GM12874 (cell line): ENCODE data around the gene GOLGA8J.
"Not testable (repeated sequence)": the region's sequence is repeated elsewhere in the genome, so short reads cannot be mapped to it uniquely, and the experiment has no call there.

Source experiments
- CTCF ChIP-seq: IDR thresholded peaks from 2 replicates; pipeline ENCODE4 v1.5.1; 2011; ENCODE audit warnings: low read depth, mild to moderate bottlenecking, control low read depth, low read length, moderate library complexity; ENCODE audit not compliant: insufficient read depth

The GOLGA8J gene

GRCh38 chr15:30082655-30083054, at the start of gene GOLGA8J:
TSS of gene GOLGA8J (plus strand) at chr15:30082955. CDS start at chr15:30083053, 98 bp downstream.
- not testable (repeated sequence) for TF ChIP-seq CTCF

GRCh38 chr15:30033211-30033610, 49.5 kb upstream of the GOLGA8J start:
- no peak for TF ChIP-seq CTCF

DNA sequence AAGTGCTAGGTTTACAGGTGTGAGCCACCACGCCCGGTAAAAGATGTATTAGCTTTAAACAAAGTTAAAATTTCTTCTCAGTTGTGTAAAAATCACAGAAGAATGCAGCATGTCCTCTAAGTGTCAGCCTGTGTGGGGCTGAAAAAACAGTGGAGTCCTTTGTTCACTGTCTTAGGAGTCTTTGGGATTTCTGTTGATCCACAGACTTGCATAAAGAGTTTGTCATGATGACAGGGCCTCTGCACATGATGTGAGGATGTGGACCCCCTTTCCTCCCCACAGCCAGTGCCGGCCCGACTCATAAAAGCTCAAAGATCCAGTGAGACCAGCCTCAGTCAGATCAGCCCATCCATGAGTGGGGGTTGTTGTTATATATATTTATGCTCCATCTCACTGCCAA, 49.0 kb upstream of the GOLGA8J start:
- TF ChIP-seq CTCF = no peak

- no peak for TF ChIP-seq CTCF
Observed at GRCh38 chr15:30036036-30036703, 46.6 kb upstream of the GOLGA8J start.

DNA sequence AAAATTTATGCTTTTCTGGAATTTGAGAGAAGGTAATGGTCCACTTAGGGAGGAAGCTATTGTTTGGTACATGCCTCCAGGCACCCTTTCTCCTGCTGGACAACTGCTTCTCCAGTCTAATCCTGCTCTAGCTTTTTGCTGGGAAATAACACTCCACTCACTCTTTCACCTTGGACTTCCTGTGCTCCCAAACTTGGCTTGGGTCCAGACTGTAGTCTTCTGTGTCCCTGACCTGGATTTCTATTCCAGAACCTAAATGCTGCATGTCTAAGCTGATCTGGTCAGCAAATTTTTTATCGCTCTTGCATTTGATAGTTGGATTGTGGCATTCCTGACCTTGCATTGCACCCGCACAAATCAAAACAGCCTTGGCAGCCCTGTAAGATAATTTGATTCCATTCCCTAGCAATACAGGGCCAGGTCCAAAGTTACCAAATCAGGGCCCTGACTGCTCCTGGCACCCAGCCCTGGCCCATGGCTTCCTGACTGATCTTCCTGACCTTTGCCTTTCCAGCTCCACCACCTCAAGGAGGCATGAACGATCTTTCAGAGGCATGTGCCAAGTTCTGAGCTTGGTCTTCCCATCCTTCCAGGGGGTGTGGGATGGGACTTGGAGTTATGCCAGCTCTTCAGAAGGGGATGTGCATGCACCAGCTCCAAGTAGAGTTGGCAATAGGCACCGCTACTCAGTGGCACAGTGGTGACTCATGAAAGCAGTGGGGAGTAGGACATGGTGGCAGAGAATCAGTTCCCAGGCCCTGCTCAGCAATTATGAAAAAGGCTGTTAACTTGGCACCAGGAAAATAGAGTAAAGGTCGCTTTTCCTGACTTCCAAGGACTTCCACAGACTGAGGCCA, 43.9 kb upstream of the GOLGA8J start:
- TF ChIP-seq CTCF = no peak

DNA sequence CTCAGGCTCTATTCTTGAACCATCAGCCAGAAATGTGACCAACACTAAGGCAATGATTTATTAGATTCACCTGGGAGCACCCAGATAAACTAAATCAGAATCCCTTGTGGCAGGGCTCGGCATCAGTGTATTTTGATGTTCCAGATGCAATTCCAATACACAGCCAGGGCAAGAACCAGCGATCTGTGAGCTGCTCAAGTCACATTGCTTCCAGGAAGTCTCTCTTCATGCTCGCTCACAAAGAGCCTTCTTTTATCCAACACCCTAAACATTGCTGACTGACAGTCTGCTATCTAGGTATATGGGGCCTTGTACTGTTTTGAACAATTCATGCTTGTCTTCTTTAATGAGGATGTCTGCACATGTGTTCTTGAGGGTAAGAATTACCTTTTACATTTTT, 40.9 kb upstream of the GOLGA8J start:
- TF ChIP-seq CTCF = no peak

GRCh38 chr15:30042556-30042955, 40.2 kb upstream of the GOLGA8J start:
- TF ChIP-seq CTCF = no peak
